UCSD-AML1 (cell line): ENCODE results near the gene SORBS1.

Source experiments
- DNase-seq: peaks from one replicate; lab custom pipeline; 2025; ENCODE audit not compliant: unreplicated experiment; lab: John Stamatoyannopoulos, UW

Gene SORBS1

GRCh38 chr10:95561177-95561863 lies at the start of gene SORBS1:
Gene SORBS1, minus strand, starts transcription at chr10:95561371. Its CDS starts 120,236 bp downstream, at chr10:95441135.
- peak; percentile 97 for DNase-seq

GRCh38 chr10:95610727-95611126 lies 49.6 kb upstream of the SORBS1 start:
- no peak for DNase-seq

DNA sequence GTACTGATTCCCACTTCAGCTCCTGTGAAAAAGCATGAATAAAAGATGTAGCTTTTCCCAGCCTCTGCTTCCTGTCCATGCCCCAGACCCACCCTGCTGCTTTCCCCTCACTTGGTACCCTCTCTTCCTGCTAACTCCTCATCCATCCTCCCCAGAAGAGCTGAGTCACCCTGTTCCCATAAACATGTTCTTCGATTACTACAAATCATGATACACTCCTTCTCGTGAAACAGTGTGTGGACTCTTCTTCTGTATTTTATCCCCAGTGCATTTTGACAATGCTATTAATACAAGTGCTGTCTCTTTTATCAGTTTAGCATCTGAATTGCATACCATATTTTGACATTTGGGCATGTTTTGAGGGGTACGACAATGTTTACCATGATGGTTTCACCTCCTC lies 45.8 kb upstream of the SORBS1 start:
- DNase-seq = no peak

DNA sequence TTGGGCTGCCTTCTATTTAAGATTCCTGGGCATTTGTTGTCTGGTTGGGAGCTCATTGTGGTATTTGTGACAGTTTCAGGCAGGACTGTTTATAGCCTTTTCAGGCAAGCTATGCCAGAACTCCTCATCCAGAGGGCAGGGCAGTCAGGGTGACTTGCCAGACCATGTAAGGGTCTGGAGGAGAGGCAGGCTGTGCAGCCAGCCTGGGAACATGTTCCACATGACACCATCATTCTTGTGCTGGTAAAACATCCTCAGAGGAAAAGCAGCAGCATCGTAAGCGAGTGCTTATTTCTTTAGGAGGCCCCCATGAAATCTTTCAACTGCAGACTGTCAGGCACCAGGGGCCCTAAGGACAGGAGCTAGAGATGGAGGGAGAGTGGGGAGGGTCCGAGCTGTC lies 44.0 kb upstream of the SORBS1 start:
- no peak for DNase-seq

DNA sequence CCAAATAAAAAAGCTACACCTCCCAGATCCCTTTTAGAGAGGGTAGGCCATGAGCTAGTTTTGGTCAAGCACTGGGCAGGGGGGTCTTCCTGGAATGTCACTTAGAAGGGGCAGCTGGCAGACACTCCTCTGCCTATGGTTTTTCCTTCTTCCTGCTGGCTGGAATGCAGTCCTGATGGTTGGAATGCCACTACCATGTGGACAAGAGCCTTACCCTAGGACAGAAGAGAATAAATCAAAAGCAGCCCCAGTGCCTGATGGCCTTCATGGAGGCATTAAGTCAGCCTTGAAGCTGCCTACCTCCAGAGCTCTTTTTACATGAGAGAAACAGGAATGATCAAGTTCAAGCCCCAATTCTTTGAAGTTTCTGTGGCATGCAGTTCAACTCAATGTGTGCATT lies 43.5 kb upstream of the SORBS1 start:
- DNase-seq = no peak

GRCh38 chr10:95602382-95602781 lies 41.2 kb upstream of the SORBS1 start:
- DNase-seq = no peak

DNA sequence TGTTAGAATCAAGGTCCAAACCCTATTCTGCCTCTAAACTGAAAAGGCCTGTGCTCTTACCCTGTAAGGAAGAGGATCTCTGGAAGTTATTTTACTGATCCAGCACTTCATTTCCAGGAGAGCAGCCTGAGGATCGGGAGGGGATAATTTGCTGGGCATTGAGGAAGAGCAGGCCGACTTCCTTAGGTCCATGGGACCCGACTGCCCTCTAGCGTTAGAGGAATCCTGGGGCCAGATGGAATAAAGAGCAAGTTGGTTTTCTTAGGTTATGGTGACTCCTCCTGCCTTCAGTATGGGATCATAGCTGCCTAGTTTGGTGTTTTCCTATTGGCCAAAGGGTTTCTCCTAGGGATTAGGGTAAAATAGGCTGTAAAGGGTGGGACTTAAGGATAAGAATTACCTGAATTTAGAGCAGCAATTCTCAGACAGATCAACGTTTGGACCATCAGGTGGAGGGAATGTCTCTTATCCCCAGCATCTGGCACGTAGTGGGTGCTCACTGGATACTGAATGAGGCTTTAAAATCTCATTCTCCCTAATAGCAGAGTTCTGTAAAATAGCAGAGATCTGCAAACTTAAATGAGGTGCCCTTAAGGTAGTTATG lies 40.0 kb upstream of the SORBS1 start:
- peak; percentile 65 for DNase-seq

DNA sequence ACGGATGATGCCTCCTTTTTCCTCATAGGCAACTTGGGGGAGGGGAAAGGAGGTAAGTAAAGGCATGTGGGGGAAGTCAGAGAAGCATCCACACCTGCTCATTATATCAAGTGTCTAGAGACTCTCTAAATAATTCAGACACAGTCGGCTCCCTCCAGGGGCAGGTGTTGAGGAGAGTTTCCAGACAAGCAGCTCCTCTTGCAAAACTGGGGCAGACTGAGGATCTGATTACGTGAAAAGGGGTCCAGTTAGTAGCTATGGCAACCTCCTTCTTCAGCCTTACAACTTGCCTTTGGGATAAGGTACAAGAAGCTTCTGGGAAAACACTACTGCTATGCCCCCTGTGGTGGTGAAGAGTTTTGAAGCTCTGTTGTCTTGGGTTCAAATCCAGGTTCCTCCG lies 39.0 kb upstream of the SORBS1 start:
- no peak for DNase-seq

DNA sequence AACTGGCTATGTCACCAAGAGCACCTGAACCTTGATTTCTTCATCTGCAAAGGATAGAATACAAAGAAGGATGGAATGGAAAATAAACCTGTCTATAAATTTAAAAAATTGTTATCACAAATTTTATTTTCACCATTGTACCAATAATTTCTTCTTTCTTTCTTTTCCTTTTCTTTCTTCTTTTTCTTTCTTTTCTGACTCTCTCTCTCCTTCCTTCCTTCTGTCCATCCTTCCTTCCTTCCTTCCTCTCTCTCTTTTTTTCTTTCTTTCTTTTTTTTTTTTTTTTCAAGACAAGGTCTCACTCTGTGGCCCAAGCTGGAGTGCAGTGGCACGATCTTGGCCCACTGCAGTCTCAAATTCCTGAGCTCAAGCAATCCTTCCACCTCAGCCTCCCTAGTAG lies 36.6 kb upstream of the SORBS1 start:
- no peak for DNase-seq

- DNase-seq = no peak
Measured at GRCh38 chr10:95588025-95588424, 26.9 kb upstream of the SORBS1 start.

GRCh38 chr10:95579835-95580535 lies 18.8 kb upstream of the SORBS1 start:
- no peak for DNase-seq

DNA sequence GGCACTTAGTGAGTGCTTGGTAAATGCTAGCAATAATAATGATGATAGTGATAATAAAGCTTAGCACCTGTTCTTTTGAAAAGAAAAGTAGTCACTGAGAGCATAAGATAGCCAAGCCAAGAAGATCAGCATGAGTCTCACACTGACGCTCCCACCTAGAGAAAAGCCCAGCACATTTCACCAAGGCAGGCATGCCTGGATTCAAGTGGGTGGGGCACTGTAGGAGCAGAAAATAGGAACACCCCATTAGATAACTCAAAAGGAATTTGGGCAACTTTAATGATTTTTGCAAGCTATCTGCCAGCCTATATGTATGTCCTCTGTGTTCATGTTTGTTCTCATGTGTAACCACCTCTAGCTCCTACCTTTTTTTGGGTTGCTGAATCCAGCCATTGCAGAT lies 18.1 kb upstream of the SORBS1 start:
- DNase-seq = no peak

DNA sequence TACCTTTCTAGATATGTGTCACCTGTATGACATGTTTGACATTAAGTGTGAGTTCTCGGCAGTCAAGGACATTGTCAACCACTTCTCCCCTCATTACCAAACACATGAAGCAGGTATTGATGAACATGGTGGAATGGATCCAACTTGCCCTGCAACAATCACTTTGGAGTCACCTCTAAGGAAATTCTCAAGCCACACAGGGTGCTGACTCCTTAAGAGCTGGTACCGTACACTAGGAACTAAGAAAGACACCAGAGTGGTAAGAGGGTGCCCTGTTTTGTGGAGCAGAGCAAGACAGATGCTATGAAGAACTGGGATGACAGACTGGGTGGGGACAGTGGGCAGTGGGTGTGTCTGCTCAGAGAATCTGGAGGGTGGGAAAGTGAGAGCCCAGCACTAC lies 17.4 kb upstream of the SORBS1 start:
- DNase-seq = no peak

DNA sequence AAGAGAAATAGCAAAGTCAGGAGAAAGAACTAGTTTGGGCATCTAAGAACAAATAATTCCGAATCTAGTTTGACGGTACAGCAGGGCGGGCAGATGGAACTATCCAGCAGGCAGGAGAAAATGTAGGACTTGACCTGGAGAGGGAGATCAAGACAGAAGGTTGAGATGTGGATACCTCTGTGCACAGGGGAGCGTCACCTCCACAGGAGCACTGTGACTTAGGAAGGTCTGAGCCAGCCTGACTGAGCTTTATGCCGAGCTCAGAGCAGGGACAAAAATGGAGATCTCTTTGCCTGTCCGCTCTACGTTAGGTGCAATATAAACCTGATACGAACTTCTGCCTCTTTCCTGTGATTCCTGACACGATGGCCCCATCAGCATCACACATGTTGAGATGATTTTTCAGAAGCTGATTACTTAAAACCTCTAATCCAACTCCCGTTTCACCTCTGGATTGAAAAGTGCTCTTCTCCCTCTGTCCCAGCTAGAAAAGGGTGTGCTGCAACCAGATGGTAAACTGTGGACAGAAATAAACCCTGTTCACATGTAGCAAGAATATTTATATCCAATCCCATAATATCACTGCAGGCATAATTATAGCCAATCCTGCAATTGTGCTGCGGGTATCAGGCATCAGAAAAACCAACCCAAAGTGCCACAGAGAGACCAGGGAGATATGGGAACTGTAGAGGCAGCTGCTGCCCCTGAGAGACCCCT lies 13.6 kb upstream of the SORBS1 start:
- DNase-seq = no peak

DNA sequence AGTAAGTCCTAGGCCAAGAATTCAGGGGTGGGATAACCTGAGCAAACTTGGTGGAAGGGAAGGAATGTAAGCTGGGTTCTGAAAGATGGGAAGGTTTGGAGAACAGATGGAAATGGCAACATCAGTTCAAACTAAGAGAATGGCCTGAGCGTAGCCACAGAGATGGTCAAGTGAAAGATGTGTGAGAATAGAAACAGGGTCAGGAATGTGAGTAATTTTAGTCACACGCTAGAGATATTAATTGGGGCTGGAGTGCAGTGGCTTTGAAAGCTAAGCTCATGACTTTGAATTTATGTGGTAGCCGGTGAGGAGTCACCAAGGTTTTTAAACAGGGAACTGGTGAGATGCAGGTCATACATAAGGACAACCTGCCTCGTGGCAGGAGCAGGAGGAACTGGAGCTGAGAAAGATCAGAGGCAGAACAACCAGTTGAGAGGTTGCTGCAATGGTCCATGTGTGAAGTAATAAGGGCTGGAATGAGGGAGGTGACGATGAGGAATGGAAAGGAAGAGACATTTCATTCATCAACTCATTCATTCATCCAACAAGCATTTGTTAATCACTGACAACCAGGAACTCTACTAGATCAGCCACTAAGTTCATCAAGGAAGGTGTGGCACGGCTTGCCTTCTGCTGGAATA lies 12.9 kb upstream of the SORBS1 start:
- no peak for DNase-seq

GRCh38 chr10:95573527-95573926 lies 12.4 kb upstream of the SORBS1 start:
- DNase-seq = no peak

DNA sequence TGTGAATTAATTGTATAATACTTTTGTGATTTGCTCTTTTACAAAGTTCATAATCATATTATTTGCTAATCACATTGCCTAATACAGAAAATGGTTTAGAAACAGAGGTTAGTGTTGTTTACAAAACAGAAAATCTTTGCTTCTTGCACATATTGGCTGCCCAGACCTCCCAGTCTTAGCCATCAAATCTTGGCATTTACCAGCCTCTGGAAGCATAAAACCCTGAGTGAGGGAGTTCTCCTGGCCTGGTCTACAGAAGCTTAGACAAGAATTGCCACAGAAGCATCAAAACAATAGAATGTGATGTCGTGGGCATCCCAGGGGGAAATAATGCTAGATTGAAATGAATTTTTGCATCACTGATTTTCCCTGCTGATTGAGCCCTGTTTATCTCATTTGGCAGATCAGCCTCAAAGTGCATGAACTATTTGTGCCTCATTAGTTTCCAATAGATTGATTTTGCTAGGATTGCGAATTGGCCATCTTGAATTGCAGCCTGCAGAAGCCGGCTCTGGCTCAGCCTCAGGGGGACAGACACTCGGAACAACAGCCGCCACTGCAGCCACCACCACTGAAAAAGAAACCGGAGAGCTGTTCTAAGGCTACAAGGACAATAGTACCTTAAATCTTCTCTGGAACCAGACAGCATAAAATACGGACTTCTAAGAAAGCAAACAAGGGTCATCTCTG lies 11.1 kb upstream of the SORBS1 start:
- DNase-seq = no peak

DNA sequence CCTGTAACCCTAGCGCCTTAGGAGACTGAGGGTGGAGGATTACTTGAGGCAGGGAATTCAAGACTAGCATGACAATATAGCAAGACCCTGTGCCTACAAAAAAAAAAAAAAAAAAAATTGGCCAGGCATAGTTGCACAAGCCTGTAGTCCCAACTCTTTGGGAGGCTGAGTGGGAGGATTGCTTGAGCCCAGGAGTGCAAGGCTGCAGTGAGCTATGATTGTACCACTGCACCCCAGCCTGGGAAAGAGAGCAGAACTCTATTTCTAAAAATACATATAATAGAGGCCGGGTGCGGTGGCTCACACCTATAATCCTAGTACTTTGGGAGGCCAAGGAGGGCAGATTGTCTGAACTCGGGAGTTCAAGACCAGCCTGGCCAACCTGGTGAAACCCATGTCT lies 10.2 kb upstream of the SORBS1 start:
- DNase-seq = no peak

GRCh38 chr10:95569368-95569767 lies 8.2 kb upstream of the SORBS1 start:
- no peak for DNase-seq

DNA sequence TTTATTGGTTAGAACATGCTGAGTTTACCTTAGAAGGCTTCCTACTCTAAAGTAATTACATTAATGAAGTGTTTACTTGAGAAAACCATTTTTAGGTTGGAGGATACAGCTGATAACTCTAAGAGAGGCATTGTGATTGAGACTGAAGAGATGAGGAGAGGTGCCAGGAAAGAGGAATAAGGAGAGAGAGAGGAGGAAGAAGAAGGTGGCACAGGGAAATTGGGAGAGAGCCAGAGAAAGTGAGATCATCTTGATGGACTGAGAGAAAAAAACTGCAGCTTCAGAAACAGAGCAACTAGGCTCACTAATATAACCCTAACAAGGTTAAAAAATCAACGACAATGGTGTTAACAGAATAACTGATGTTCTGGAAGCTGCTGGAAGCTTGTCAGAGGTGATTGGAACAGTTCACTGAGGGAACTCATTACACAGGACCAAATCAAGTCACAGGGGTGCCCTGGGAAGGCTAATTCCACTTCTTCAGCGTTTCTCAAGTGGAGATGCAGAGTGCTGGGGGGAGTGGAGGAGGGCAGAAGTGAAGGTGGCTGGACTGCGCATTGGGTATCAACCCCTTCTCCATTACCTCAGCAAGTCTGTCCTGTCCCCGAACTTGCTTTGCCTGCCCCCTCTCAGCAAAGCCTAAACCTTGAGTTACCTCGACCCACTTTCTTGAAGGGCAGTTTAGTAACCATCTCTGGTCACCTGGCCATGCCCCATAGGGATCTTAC lies 6.9 kb upstream of the SORBS1 start:
- no peak for DNase-seq
